ENCODE data around the gene SUMO3.
"Not testable (repeated sequence)": the region's sequence is repeated elsewhere in the genome, so short reads cannot be mapped to it uniquely, and the experiment has no call there.

SUMO3 gene

DNA sequence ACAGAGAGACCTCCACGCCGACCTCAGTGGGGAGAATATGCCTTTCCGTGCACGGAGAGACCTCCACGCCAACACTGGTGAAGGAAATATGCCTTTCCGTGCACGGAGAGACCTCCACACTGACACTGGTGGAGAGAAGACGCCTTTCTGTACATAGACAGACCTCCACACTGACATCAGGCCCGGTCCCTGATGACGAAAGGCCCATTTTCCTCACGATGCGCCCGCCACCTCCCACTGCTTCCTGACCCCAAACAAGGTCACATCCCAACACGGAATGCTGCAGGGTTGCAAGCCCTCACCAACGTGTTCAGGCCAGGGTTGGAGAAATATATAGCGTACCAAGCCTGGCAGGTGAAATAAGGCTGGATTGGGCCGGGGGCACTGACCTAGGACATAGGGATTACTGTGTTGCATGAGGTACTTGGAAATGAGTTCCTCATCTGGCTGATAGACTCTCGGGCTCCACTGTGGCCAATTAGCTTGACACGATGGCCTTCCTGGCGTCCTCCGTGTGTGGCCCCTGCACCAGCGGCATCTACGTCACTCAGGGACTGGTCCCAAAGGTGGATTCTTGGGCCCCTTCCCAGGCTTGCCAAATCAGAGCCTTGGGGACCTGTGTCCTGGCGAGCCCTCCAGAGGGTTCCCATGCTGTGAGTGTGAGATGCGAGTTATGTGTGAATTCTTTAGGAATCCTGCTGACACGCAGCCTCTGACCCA is 16.5 kb upstream of the SUMO3 start:
- Histone ChIP-seq H3K9me3 (ENCODE audit: insufficient read depth, low read length) (no peaks in the 10 kb centered on the region), H2AFZ (ENCODE audit: low read depth, low read length) (no peak overlapping the region), H3K36me3 (replicated peaks; ENCODE audit: low read depth, low read length) (no peaks in the 10 kb centered on the region), H3K27ac (ENCODE audit: low read length) (no peak overlapping the region), H3K79me2 (ENCODE audit: low read length) (no peaks in the 10 kb centered on the region), H3K9ac (ENCODE audit: low read length) (no peak overlapping the region), H3K27me3 (ENCODE audit: low read depth, low read length) (no peaks in the 10 kb centered on the region), H3K4me3 (ENCODE audit: low read length) (no peak overlapping the region), H3K4me2 (ENCODE audit: low read length) (no peak overlapping the region), H4K20me1 (ENCODE audit: insufficient read depth, low read length) (no peaks in the 10 kb centered on the region), H3K4me1 (ENCODE audit: low read length) (peaks cover 9% of the 10 kb centered on the region)
- TF ChIP-seq, protein P1, sequence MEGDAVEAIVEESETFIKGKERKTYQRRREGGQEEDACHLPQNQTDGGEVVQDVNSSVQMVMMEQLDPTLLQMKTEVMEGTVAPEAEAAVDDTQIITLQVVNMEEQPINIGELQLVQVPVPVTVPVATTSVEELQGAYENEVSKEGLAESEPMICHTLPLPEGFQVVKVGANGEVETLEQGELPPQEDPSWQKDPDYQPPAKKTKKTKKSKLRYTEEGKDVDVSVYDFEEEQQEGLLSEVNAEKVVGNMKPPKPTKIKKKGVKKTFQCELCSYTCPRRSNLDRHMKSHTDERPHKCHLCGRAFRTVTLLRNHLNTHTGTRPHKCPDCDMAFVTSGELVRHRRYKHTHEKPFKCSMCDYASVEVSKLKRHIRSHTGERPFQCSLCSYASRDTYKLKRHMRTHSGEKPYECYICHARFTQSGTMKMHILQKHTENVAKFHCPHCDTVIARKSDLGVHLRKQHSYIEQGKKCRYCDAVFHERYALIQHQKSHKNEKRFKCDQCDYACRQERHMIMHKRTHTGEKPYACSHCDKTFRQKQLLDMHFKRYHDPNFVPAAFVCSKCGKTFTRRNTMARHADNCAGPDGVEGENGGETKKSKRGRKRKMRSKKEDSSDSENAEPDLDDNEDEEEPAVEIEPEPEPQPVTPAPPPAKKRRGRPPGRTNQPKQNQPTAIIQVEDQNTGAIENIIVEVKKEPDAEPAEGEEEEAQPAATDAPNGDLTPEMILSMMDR (IDR thresholded peaks at IDR 0.05; ENCODE audit: low read depth, low read length), result no peak
- TF ChIP-seq EZH2phosphoT487 (IDR thresholded peaks at IDR 0.05; ENCODE audit: low read depth), result no peak

DNA sequence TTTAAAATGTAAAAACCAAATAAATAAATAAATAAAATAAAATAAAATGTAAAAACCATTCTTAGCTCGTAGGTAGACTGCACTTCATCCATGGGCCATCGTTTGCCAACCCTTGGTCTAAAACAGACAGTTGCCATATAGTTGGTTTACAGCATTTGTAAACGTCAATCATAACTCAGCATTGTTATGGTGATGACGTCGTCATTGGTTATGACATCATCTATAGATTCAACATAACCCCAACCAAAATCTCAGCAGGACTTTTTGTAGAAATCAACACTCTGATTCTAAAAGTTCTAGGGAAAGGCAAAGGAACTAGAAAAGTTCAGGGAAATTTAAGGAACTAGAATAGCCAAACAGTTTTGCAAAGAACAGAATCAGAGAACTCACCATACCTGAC is 15.8 kb upstream of the SUMO3 start:
- H3K27me3 ChIP-seq (ENCODE audit: low read depth, low read length), result no peaks in the 10 kb centered on the region
- H3K9me3 ChIP-seq (ENCODE audit: insufficient read depth, low read length), result 0 out of 2 replicates have a peak, but pooled peaks cover 4% of the 10 kb centered on the region
- no peaks in the 10 kb centered on the region for H4K20me1 ChIP-seq (ENCODE audit: insufficient read depth, low read length)
- no peaks in the 10 kb centered on the region for H3K36me3 ChIP-seq (replicated peaks; ENCODE audit: low read depth, low read length)
- H2AFZ ChIP-seq (ENCODE audit: low read depth, low read length), result no peak overlapping the region
- no peak overlapping the region for H3K27ac ChIP-seq (ENCODE audit: low read length)
- H3K4me1 ChIP-seq (ENCODE audit: low read length), result peaks cover 9% of the 10 kb centered on the region
- no peak overlapping the region for H3K4me3 ChIP-seq (ENCODE audit: low read length)
- no peaks in the 10 kb centered on the region for H3K79me2 ChIP-seq (ENCODE audit: low read length)
- no peak for TF ChIP-seq EZH2phosphoT487 (IDR thresholded peaks at IDR 0.05; ENCODE audit: low read depth)
- TF ChIP-seq, protein P1 (IDR thresholded peaks at IDR 0.05; ENCODE audit: low read depth, low read length), result no peak
- H3K4me2 ChIP-seq (ENCODE audit: low read length), result no peak overlapping the region
- H3K9ac ChIP-seq (ENCODE audit: low read length), result no peak overlapping the region

DNA sequence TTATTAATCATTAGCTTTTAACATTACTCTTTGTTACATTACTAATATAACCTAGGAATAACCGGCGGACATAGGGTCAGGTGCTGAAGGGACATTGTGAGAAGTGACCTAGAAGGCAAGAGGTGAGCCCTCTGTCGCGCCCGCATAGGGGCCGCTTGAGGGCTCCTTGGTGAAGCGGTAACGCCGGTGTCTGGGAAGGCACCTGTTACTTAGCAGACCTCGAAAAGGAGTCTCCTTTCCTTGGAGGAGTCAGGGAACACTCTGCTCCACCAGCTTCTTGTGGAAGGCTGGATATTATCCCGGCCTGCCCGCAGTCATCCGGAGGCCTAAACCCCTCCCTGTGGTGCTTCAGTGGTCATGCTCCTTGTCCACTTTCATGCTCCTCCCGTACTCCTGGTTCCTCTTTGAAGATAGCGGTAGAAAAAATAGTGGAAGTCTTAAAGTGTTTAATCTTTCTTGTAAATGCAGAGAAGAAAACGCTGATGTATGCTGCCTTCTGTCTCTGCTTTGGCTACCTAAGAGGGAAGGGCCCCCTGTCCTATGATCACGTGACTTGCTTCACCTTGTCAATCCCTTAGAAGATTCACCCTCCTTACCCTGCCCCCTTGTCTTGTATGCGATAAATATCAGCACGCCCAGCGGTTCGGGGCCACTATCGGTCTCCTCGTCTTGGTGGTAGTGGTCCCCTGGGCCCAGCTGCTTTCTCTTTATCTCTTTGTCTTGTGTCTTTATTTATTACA is 14.8 kb upstream of the SUMO3 start:
- not testable (repeated sequence) for H3K9ac ChIP-seq (ENCODE audit: low read length); H3K27me3 ChIP-seq (ENCODE audit: low read depth, low read length); H3K36me3 ChIP-seq (replicated peaks; ENCODE audit: low read depth, low read length); H3K9me3 ChIP-seq (ENCODE audit: insufficient read depth, low read length); H2AFZ ChIP-seq (ENCODE audit: low read depth, low read length); H4K20me1 ChIP-seq (ENCODE audit: insufficient read depth, low read length); H3K4me3 ChIP-seq (ENCODE audit: low read length); H3K4me2 ChIP-seq (ENCODE audit: low read length); H3K27ac ChIP-seq (ENCODE audit: low read length); H3K4me1 ChIP-seq (ENCODE audit: low read length); H3K79me2 ChIP-seq (ENCODE audit: low read length)

DNA sequence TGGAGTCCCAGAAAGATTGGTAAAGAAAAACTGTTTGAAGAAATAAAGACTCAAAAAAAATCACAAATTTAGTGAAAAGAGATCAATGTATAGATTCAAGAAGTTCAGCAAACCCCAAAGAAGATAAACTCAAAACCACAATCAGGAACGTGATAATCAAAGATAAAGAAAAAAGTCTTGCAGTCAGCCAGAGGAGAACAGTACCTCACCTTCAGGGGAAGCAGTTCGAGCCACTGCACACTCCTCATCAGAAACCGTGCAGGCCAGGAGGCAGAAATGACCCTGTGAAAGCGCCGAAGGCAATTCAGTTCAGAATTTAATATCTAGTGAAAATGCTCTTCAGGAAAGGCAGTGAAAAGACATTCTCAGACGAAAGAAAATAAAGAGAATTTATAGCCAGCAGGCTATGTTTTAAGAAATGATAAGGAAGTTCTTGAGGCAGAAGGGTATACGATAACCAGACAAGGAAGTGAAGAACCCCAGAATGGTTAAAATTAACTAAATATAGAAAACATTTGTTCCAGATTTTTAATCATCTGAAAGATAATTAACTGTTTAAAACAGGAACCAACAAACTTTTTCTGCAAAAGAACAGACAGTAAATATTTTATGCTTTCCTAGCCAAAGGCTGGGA is 13.5 kb upstream of the SUMO3 start:
- Histone ChIP-seq H3K27ac (ENCODE audit: low read length) (no peak overlapping the region), H3K4me1 (ENCODE audit: low read length) (peaks cover 9% of the 10 kb centered on the region), H2AFZ (ENCODE audit: low read depth, low read length) (peak overlapping the region; percentile 67), H3K79me2 (ENCODE audit: low read length) (no peaks in the 10 kb centered on the region), H3K36me3 (replicated peaks; ENCODE audit: low read depth, low read length) (no peaks in the 10 kb centered on the region), H3K4me3 (ENCODE audit: low read length) (no peak overlapping the region), H3K4me2 (ENCODE audit: low read length) (peak overlapping the region; percentile 50), H3K9me3 (ENCODE audit: insufficient read depth, low read length) (peaks cover 9% of the 10 kb centered on the region; the same call in 1 of the 2 replicates), H3K9ac (ENCODE audit: low read length) (no peak overlapping the region), H3K27me3 (ENCODE audit: low read depth, low read length) (peaks cover 3% of the 10 kb centered on the region; the same call in 1 of the 2 replicates), H4K20me1 (ENCODE audit: insufficient read depth, low read length) (no peaks in the 10 kb centered on the region)
- TF ChIP-seq, protein P1 (IDR thresholded peaks at IDR 0.05; ENCODE audit: low read depth, low read length), result no peak
- no peak for TF ChIP-seq EZH2phosphoT487 (IDR thresholded peaks at IDR 0.05; ENCODE audit: low read depth)

Data from OCI-LY3 (cell line).